HAP-1 (cell line): ENCODE results near the gene CNNM3.

ENCODE experiments used
- DNase-seq, 2 experiments: peaks; one replicate each; pipeline ENCODE4 v3.0.0-alpha.2; 2016 to 2020; ENCODE audit warnings: low spot score in 2 of 2
- H3K27me3 ChIP-seq: fragments of 250-450 bp; sonication (Bioruptor Pico); 2 replicates; pipeline ENCODE4 v1.5.1; 2020; ENCODE audit warnings: low read depth, mild to moderate bottlenecking, moderate library complexity
- H3K36me3 ChIP-seq: fragments of 250-450 bp; sonication (Bioruptor Pico); replicated peaks from 2 replicates; pipeline ENCODE4 v1.5.1; 2020; ENCODE audit warnings: mild to moderate bottlenecking
- H3K4me1 ChIP-seq: fragments of 250-450 bp; sonication (Bioruptor Pico); 2 replicates; pipeline ENCODE4 v1.5.1; 2020; ENCODE audit warnings: mild to moderate bottlenecking
- H3K4me3 ChIP-seq: fragments of 250-450 bp; sonication (Bioruptor Pico); 2 replicates; pipeline ENCODE4 v1.5.1; 2020; ENCODE audit warnings: mild to moderate bottlenecking, moderate library complexity
- H3K9me3 ChIP-seq: fragments of 250-450 bp; sonication (Bioruptor Pico); 2 replicates; pipeline ENCODE4 v1.5.1; 2020; ENCODE audit warnings: mild to moderate bottlenecking, moderate library complexity
- in situ Hi-C: fragments of 300-500 bp; cut with MboI; formaldehyde crosslinking; loops from 3 replicates; pipeline ENCODE4 v1.14.3; 2020; ENCODE audit warnings: low sequenced_read_pairs, inconsistent platforms, mixed read lengths

Gene CNNM3

GRCh38 chr2:96882906-96883305 is 66.8 kb downstream of the CNNM3 start:
- Histone ChIP-seq H3K9me3 (no peaks in the 10 kb centered on the region), H3K4me3 (no peak overlapping the region), H3K36me3 (no peaks in the 10 kb centered on the region), H3K4me1 (peaks cover 17% of the 10 kb centered on the region), H3K27me3 (no peaks in the 10 kb centered on the region)
- DNase-seq = no peak
- in situ Hi-C loops = no loop called here

GRCh38 chr2:96883306-96883705 is 67.2 kb downstream of the CNNM3 start:
- Histone ChIP-seq H3K27me3 (no peaks in the 10 kb centered on the region), H3K36me3 (no peaks in the 10 kb centered on the region), H3K9me3 (no peaks in the 10 kb centered on the region), H3K4me3 (no peak overlapping the region), H3K4me1 (peaks cover 17% of the 10 kb centered on the region)
- in situ Hi-C loops = no loop called here
- no peak for DNase-seq
